GM18867 (cell line): Measurements from ENCODE around the gene RALBP1.
"Not testable (repeated sequence)": the region's sequence is repeated elsewhere in the genome, so short reads cannot be mapped to it uniquely, and the experiment has no call there.

Experiments used
- ATAC-seq: cut with Tn5 transposase; IDR thresholded peaks from one replicate; pipeline ENCODE4 v1.9.1; 2021; ENCODE audit warnings: mild to moderate bottlenecking, moderate library complexity; ENCODE audit not compliant: unreplicated experiment

The RALBP1 gene

GRCh38 chr18:9474983-9475642 is at the start of gene RALBP1:
Gene RALBP1, plus strand, starts transcription at chr18:9475513. Its CDS starts 37,533 bp downstream, at chr18:9513046.
- peak; percentile 89 for ATAC-seq

- no peak for ATAC-seq
Observed at GRCh38 chr18:9426753-9427152, 48.6 kb upstream of the RALBP1 start.

- ATAC-seq: no peak
Observed at GRCh38 chr18:9428301-9428706, 47.0 kb upstream of the RALBP1 start.

- ATAC-seq: no peak
Observed at GRCh38 chr18:9428862-9429661, 46.3 kb upstream of the RALBP1 start.

GRCh38 chr18:9429662-9429993 is 45.7 kb upstream of the RALBP1 start:
- ATAC-seq: no peak

GRCh38 chr18:9430315-9430714 is 45.0 kb upstream of the RALBP1 start:
- ATAC-seq: not testable (repeated sequence)

- no peak for ATAC-seq
Observed at GRCh38 chr18:9431296-9431695, 44.0 kb upstream of the RALBP1 start.

- ATAC-seq: not testable (repeated sequence)
Observed at GRCh38 chr18:9433122-9433521, 42.2 kb upstream of the RALBP1 start.

GRCh38 chr18:9433671-9434121 is 41.6 kb upstream of the RALBP1 start:
- ATAC-seq: no peak

- ATAC-seq: no peak
Observed at GRCh38 chr18:9434122-9434701, 41.1 kb upstream of the RALBP1 start.

- no peak for ATAC-seq
Observed at GRCh38 chr18:9435041-9435440, 40.3 kb upstream of the RALBP1 start.

- no peak for ATAC-seq
Observed at GRCh38 chr18:9436206-9436929, 38.9 kb upstream of the RALBP1 start.

GRCh38 chr18:9437021-9437437 is 38.3 kb upstream of the RALBP1 start:
- no peak for ATAC-seq

GRCh38 chr18:9437672-9438071 is 37.6 kb upstream of the RALBP1 start:
- ATAC-seq: no peak

GRCh38 chr18:9441061-9441460 is 34.3 kb upstream of the RALBP1 start:
- ATAC-seq: no peak

- no peak for ATAC-seq
Observed at GRCh38 chr18:9444549-9444948, 30.8 kb upstream of the RALBP1 start.

- no peak for ATAC-seq
Observed at GRCh38 chr18:9446839-9447238, 28.5 kb upstream of the RALBP1 start.

- no peak for ATAC-seq
Observed at GRCh38 chr18:9447334-9447733, 28.0 kb upstream of the RALBP1 start.

- no peak for ATAC-seq
Observed at GRCh38 chr18:9449600-9450414, 25.5 kb upstream of the RALBP1 start.

- ATAC-seq: not testable (repeated sequence)
Observed at GRCh38 chr18:9450920-9451319, 24.4 kb upstream of the RALBP1 start.
